PC-3 (cell line): ENCODE results near the gene ESPNL.

Experiments
- CTCF ChIP-seq: fragments of 300-600 bp; sonication (generic); conservative IDR thresholded peaks from 2 replicates; pipeline ENCODE4 v1.5.1; 2017; ENCODE audit warnings: antibody characterized with exemption, low read depth, mild to moderate bottlenecking, low read length
- EZH2 ChIP-seq: fragments of 300-600 bp; sonication (generic); IDR thresholded peaks from one replicate; pipeline ENCODE4 v1.6.1; 2017; ENCODE audit warnings: antibody characterized with exemption, mild to moderate bottlenecking, low read length; ENCODE audit not compliant: unreplicated experiment
- EZH2phosphoT487 ChIP-seq: fragments of 300-600 bp; sonication (generic); IDR thresholded peaks from 2 replicates; pipeline ENCODE4 v1.6.1; 2018; ENCODE audit warnings: mild to moderate bottlenecking, antibody characterized with exemption, low read length, borderline replicate concordance

GRCh38 chr2:238158509-238159070 is 58.5 kb downstream of the ESPNL start, which contains the start of gene ERFE:
- no peak for TF ChIP-seq CTCF
- TF ChIP-seq EZH2phosphoT487 = no peak
- TF ChIP-seq EZH2 = no peak
